ENCODE results near the gene SVEP1. TPM values are rescaled to one million over a fixed set of nuclear protein-coding genes. Genes with fewer than 3 reads are reported as not detected.

The SVEP1 gene
- total RNA-seq, 6 experiments from 2014 or later: 4.0 to 6.8 (median 5.8) TPM

- TF ChIP-seq CTCF (IDR thresholded peaks at IDR 0.05): no peak
- Mint-ChIP-seq H3K9me3 (no peaks in the 10 kb centered on the region), H3K4me1 (ENCODE audit: low read depth) (peaks cover 70% of the 10 kb centered on the region), H3K36me3 (ENCODE audit: low read depth) (no peaks in the 10 kb centered on the region), H3K27ac (peak overlapping the region; percentile 75), H3K27me3 (ENCODE audit: insufficient read depth) (peaks cover 9% of the 10 kb centered on the region), H3K4me3 (peak overlapping the region; percentile 93)
- no peak for DNase-seq
Measured at GRCh38 chr9:110578575-110579033, 937 bp downstream of the SVEP1 start.

GRCh38 chr9:110575945-110576344 lies 3.6 kb downstream of the SVEP1 start:
- no peak for TF ChIP-seq CTCF (IDR thresholded peaks at IDR 0.05)
- H3K36me3 Mint-ChIP-seq (ENCODE audit: low read depth): no peaks in the 10 kb centered on the region
- DNase-seq: no peak
- H3K4me1 Mint-ChIP-seq (ENCODE audit: low read depth): peaks cover 54% of the 10 kb centered on the region
- no peak overlapping the region; the same call in 1 of the 2 replicates for H3K4me3 Mint-ChIP-seq
- peaks cover 8% of the 10 kb centered on the region for H3K27me3 Mint-ChIP-seq (ENCODE audit: insufficient read depth)
- H3K27ac Mint-ChIP-seq: no peak overlapping the region
- no peaks in the 10 kb centered on the region for H3K9me3 Mint-ChIP-seq

GRCh38 chr9:110575169-110575568 lies 4.4 kb downstream of the SVEP1 start:
- H3K9me3 Mint-ChIP-seq: no peaks in the 10 kb centered on the region
- no peaks in the 10 kb centered on the region for H3K36me3 Mint-ChIP-seq (ENCODE audit: low read depth)
- H3K27ac Mint-ChIP-seq: no peak overlapping the region
- no peak overlapping the region for H3K4me3 Mint-ChIP-seq
- TF ChIP-seq CTCF (IDR thresholded peaks at IDR 0.05): no peak
- peaks cover 8% of the 10 kb centered on the region for H3K27me3 Mint-ChIP-seq (ENCODE audit: insufficient read depth)
- peaks cover 46% of the 10 kb centered on the region for H3K4me1 Mint-ChIP-seq (ENCODE audit: low read depth)
- DNase-seq: no peak

GRCh38 chr9:110573305-110573704 lies 6.2 kb downstream of the SVEP1 start:
- peaks cover 2% of the 10 kb centered on the region for H3K27me3 Mint-ChIP-seq (ENCODE audit: insufficient read depth)
- peaks cover 32% of the 10 kb centered on the region for H3K4me1 Mint-ChIP-seq (ENCODE audit: low read depth)
- DNase-seq: no peak
- no peak overlapping the region; the same call in 1 of the 2 replicates for H3K27ac Mint-ChIP-seq
- no peaks in the 10 kb centered on the region for H3K9me3 Mint-ChIP-seq
- H3K4me3 Mint-ChIP-seq: no peak overlapping the region; the same call in 1 of the 2 replicates
- H3K36me3 Mint-ChIP-seq (ENCODE audit: low read depth): no peaks in the 10 kb centered on the region
- no peak for TF ChIP-seq CTCF (IDR thresholded peaks at IDR 0.05)

GRCh38 chr9:110571801-110572483 lies 7.6 kb downstream of the SVEP1 start:
- Mint-ChIP-seq H3K4me3 (no peak overlapping the region), H3K36me3 (ENCODE audit: low read depth) (no peaks in the 10 kb centered on the region), H3K4me1 (ENCODE audit: low read depth) (peaks cover 27% of the 10 kb centered on the region), H3K27ac (no peak overlapping the region), H3K27me3 (ENCODE audit: insufficient read depth) (no peaks in the 10 kb centered on the region; the same call in 1 of the 2 replicates), H3K9me3 (no peaks in the 10 kb centered on the region)
- no peak for TF ChIP-seq CTCF (IDR thresholded peaks at IDR 0.05)
- DNase-seq: no peak

Data from HFFc6 (cell line).